22Rv1 (cell line): ENCODE data around the gene LGALS1.

ENCODE experiments used
- H3K27ac ChIP-seq: fragments of 450-650 bp; 2 replicates; pipeline ENCODE4 v1.5.1; 2017
- ZFX ChIP-seq: fragments of 450-650 bp; IDR thresholded peaks from 2 replicates; pipeline ENCODE4 v1.6.1; 2017; ENCODE audit warnings: antibody characterized with exemption, borderline replicate concordance
- TF ChIP-seq, protein P1 (sequence below): fragments of 450-650 bp; IDR thresholded peaks from 2 replicates; pipeline ENCODE4 v1.5.1; 2017; ENCODE audit warnings: mild to moderate bottlenecking

Gene LGALS1

DNA sequence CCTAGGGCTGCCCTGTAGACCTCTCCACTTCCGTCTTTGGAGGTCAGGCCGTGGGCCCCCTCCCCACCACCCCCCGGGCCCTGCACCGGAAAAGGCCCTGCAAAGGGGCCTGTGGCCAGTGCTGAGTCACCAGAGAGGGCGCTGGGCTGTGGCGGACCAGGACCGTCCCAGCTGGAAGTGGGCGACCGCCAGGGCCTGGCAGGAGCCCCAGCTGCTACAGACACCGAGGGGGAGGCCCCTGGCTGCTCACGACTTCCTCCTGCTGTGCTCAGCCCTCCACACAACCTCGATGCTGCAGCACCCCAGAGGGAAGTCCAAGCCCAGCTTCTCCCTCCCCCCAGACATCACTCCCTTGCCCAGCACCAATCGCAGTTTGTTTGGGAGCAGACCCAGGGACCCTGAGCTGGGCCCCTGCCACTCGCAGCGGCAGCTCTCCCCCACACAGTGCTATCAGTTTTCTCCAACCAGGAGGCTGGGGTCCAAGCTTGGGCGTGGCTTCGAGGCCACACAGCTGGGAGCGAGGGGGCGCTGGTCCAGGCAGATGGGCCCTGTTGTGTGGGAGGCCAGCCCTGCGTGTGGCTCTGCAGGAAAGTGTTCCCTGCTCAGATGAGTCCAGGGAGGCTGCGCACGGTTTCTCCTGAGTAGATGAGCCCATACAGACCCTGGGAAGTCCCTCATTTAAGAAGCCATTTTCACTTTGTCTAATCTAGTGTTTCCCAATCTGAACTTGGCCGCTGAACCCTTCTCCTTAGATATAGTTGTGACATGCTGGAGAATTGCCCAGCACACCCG, 41.6 kb upstream of the LGALS1 start:
- TF ChIP-seq, protein P1, sequence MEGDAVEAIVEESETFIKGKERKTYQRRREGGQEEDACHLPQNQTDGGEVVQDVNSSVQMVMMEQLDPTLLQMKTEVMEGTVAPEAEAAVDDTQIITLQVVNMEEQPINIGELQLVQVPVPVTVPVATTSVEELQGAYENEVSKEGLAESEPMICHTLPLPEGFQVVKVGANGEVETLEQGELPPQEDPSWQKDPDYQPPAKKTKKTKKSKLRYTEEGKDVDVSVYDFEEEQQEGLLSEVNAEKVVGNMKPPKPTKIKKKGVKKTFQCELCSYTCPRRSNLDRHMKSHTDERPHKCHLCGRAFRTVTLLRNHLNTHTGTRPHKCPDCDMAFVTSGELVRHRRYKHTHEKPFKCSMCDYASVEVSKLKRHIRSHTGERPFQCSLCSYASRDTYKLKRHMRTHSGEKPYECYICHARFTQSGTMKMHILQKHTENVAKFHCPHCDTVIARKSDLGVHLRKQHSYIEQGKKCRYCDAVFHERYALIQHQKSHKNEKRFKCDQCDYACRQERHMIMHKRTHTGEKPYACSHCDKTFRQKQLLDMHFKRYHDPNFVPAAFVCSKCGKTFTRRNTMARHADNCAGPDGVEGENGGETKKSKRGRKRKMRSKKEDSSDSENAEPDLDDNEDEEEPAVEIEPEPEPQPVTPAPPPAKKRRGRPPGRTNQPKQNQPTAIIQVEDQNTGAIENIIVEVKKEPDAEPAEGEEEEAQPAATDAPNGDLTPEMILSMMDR: no peak
- TF ChIP-seq ZFX: no peak
- H3K27ac ChIP-seq: no peak overlapping the region

DNA sequence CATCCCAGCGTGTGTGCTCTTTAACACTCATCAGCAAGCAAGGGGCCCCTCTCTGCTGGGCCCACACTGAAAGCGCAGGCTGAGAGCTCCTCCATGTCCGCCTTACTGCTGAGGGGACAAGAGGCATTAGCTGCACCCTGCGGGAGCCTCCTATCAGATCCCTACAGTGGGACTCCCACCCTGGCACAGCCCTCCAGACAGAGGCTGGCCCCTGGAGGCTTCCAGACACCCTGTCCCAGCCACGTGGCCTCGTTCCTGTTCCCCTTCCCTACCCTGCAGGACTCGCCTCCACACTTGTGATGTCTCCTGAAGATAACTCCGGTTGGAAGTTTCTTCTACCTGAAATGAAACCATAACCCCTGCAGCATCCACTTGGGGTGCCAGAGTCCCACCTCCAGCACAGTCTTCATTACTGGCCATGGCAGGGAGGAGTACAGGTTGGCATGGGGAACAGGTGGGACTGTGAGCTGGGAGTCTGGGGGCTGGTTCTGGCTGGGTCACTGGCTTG, 41.0 kb upstream of the LGALS1 start:
- no peak for TF ChIP-seq ZFX
- TF ChIP-seq, protein P1: no peak
- no peak overlapping the region for H3K27ac ChIP-seq

DNA sequence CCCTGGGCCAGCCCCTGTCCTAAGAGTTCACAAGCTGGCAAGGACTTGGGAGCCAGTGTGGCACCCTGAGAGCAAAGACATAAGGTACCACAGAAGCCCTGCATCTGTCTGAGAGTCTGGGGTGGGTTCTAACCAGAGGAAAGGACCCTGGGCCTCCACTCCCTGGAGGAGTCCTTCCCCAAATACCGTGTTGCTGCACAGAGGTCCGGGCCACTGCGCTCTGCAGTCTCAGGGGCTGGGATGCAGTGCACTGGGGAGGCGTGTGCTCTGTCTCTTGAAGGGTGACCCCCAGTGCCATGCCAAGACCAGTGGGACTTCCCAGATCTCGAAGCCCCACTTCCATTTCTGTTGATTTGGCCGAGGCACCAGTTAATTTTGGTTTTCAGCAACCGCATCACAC, 40.3 kb upstream of the LGALS1 start:
- no peak overlapping the region for H3K27ac ChIP-seq
- TF ChIP-seq, protein P1: no peak
- TF ChIP-seq ZFX: no peak

DNA sequence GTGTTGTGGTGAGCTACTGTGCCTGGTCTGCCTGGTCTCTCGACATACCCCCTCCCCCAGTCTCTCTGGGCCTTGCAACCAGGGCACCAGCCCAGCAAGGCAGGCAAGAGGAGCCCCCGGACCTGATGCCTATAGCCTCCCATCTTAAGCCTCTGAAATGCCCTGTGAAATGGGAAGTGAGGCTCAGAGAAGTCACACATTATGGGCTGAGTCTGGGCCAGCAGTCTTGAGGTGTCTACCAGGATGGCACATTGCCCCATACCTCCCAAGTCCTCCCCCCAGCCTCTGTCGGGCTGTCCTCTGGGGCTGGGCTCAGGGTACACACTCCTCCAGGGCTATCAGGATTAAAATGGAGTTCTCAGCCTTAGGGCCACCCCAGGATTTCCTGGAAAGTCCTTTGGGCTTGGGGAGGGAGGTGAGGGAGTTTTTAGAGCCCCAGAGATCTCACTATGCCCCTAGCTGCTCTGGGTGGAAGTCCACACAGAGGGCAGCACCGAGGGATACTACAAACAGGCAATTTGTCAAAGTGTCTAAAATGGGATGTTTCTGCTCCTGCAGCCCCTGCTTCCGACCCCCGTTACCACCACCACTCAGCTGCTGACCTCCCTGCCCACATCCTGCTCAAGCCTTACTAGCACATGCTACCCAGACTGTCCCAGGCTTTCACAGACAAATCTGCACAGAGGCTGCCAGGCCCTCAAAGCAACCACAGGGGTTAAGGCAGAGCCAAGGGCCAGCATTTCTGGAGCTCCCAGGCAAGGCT, 39.1 kb upstream of the LGALS1 start:
- peak overlapping the region; percentile 73; the same call in 1 of the 2 replicates for H3K27ac ChIP-seq
- TF ChIP-seq, protein P1: no peak
- TF ChIP-seq ZFX: no peak

DNA sequence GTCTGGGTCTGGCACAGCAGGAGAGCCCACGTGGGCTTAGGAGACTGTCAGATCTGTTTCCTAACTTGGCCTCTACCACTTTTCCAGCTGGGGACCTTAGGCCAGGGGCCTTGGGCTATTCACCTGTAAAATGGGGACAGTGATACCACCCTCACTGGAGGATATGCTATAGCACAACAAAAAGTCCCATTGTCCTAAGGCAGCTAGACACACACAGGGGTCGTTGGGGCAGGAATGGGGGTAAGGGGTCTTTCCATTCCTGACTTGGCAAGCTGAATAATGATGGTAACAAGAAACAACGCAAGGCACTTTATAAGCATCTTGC, 38.5 kb upstream of the LGALS1 start:
- H3K27ac ChIP-seq: peak overlapping the region; percentile 73
- TF ChIP-seq ZFX: no peak
- TF ChIP-seq, protein P1: no peak

DNA sequence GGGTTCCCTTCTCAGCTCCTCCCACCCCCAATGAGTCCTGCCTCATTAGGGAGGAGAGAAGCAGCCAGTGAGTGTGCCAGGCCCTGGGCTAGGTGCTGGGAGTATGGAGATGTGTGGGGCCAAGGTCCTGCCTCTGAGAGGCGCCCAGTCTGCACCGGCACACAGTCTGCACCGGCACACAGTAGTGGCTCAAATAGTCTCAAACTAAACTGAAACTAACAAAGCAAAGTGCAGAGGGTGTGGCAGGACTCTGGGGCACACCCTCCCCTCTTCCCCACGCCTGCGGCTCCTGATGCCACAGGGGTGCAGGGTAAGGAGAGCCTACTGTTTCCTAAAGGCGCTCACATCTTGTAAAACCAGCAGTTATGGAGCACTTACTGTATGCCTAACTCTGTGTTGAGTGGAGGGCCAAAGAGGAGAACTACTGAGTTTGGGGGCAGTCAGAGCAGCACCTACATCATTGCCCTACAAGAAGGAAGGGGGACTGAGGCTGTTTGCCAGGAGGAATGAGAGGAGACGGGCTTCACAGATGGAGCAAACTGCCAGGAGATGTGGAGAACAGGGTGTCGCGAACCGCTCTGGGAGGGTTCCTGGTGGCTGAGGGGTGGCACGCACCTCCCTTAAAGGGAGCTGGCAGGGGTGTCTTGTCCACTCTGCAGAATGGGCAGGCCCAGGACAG, 36.9 kb upstream of the LGALS1 start:
- TF ChIP-seq, protein P1: no peak
- no peak for TF ChIP-seq ZFX
- H3K27ac ChIP-seq: peak overlapping the region; percentile 73
